ENCODE data around the gene UPF2. TPM values are rescaled to one million over a fixed set of nuclear protein-coding genes. Genes with fewer than 3 reads are reported as not detected.

Gene UPF2
- total RNA-seq, 1 donor from 2014 or later: 13.0 TPM

- H3K9me3 ChIP-seq (ENCODE audit: control insufficient read depth in 3 of 3, low read length in 3 of 3): no peaks in the 10 kb centered on the region
- no peak overlapping the region for H3K9ac ChIP-seq (ENCODE audit: low read depth in 1 of 3, low read length in 3 of 3)
- peaks cover 0 to 4% (median 3%) of the 10 kb centered on the region in 3 donors for H3K4me1 ChIP-seq (ENCODE audit: control insufficient read depth in 3 of 3, insufficient read depth in 3 of 3, low read length in 3 of 3)
- no peaks in the 10 kb centered on the region for H3K36me3 ChIP-seq (ENCODE audit: control insufficient read depth in 3 of 3, insufficient read depth in 3 of 3, low read length in 3 of 3)
- H3K27ac ChIP-seq (ENCODE audit: low read depth, low read length): no peak overlapping the region
- H3K4me3 ChIP-seq (ENCODE audit: low read length in 3 of 3): no peak overlapping the region
- H3K27me3 ChIP-seq (ENCODE audit: control insufficient read depth in 3 of 3, insufficient read depth in 3 of 3, low read length in 3 of 3): peaks cover 0 to 8% (median 5%) of the 10 kb centered on the region in 3 donors
These were observed 141.6 kb downstream of the UPF2 start for GRCh38 chr10:11901036-11901301.

GRCh38 chr10:11899067-11899876 is 143.3 kb downstream of the UPF2 start:
- peaks cover 0 to 4% (median 3%) of the 10 kb centered on the region in 3 donors for H3K4me1 ChIP-seq (ENCODE audit: control insufficient read depth in 3 of 3, insufficient read depth in 3 of 3, low read length in 3 of 3)
- no peak overlapping the region for H3K4me3 ChIP-seq (ENCODE audit: low read length in 3 of 3)
- H3K27ac ChIP-seq (ENCODE audit: low read depth, low read length): no peak overlapping the region
- no peaks in the 10 kb centered on the region for H3K36me3 ChIP-seq (ENCODE audit: control insufficient read depth in 3 of 3, insufficient read depth in 3 of 3, low read length in 3 of 3)
- H3K9ac ChIP-seq (ENCODE audit: low read depth in 1 of 3, low read length in 3 of 3): no peak overlapping the region
- H3K27me3 ChIP-seq (ENCODE audit: control insufficient read depth in 3 of 3, insufficient read depth in 3 of 3, low read length in 3 of 3): peaks cover 0 to 8% (median 5%) of the 10 kb centered on the region in 3 donors
- H3K9me3 ChIP-seq (ENCODE audit: control insufficient read depth in 3 of 3, low read length in 3 of 3): no peaks in the 10 kb centered on the region

GRCh38 chr10:11898372-11899066 is 144.1 kb downstream of the UPF2 start:
- Histone ChIP-seq H3K27ac (ENCODE audit: low read depth, low read length) (no peak overlapping the region), H3K4me1 (ENCODE audit: control insufficient read depth in 3 of 3, insufficient read depth in 3 of 3, low read length in 3 of 3) (peaks cover 0 to 4% (median 3%) of the 10 kb centered on the region in 3 donors), H3K4me3 (ENCODE audit: low read length in 3 of 3) (no peak overlapping the region), H3K36me3 (ENCODE audit: control insufficient read depth in 3 of 3, insufficient read depth in 3 of 3, low read length in 3 of 3) (no peaks in the 10 kb centered on the region), H3K9ac (ENCODE audit: low read depth in 1 of 3, low read length in 3 of 3) (no peak overlapping the region), H3K27me3 (ENCODE audit: control insufficient read depth in 3 of 3, insufficient read depth in 3 of 3, low read length in 3 of 3) (peaks cover 0 to 8% (median 5%) of the 10 kb centered on the region in 3 donors), H3K9me3 (ENCODE audit: control insufficient read depth in 3 of 3, low read length in 3 of 3) (no peaks in the 10 kb centered on the region)

GRCh38 chr10:11898033-11898371 is 144.6 kb downstream of the UPF2 start:
- Histone ChIP-seq H3K4me1 (ENCODE audit: control insufficient read depth in 3 of 3, insufficient read depth in 3 of 3, low read length in 3 of 3) (peaks cover 0 to 4% (median 3%) of the 10 kb centered on the region in 3 donors), H3K9me3 (ENCODE audit: control insufficient read depth in 3 of 3, low read length in 3 of 3) (no peaks in the 10 kb centered on the region), H3K4me3 (ENCODE audit: low read length in 3 of 3) (no peak overlapping the region), H3K27ac (ENCODE audit: low read depth, low read length) (no peak overlapping the region), H3K36me3 (ENCODE audit: control insufficient read depth in 3 of 3, insufficient read depth in 3 of 3, low read length in 3 of 3) (no peaks in the 10 kb centered on the region), H3K9ac (ENCODE audit: low read depth in 1 of 3, low read length in 3 of 3) (no peak overlapping the region), H3K27me3 (ENCODE audit: control insufficient read depth in 3 of 3, insufficient read depth in 3 of 3, low read length in 3 of 3) (peaks cover 0 to 8% (median 5%) of the 10 kb centered on the region in 3 donors)

GRCh38 chr10:11896549-11897200 is 145.9 kb downstream of the UPF2 start:
- Histone ChIP-seq H3K27ac (ENCODE audit: low read depth, low read length) (no peak overlapping the region), H3K36me3 (ENCODE audit: control insufficient read depth in 3 of 3, insufficient read depth in 3 of 3, low read length in 3 of 3) (no peaks in the 10 kb centered on the region), H3K9ac (ENCODE audit: low read depth in 1 of 3, low read length in 3 of 3) (no peak overlapping the region), H3K9me3 (ENCODE audit: control insufficient read depth in 3 of 3, low read length in 3 of 3) (no peaks in the 10 kb centered on the region), H3K4me3 (ENCODE audit: low read length in 3 of 3) (no peak overlapping the region), H3K4me1 (ENCODE audit: control insufficient read depth in 3 of 3, insufficient read depth in 3 of 3, low read length in 3 of 3) (peaks cover 0 to 4% (median 3%) of the 10 kb centered on the region in 3 donors), H3K27me3 (ENCODE audit: control insufficient read depth in 3 of 3, insufficient read depth in 3 of 3, low read length in 3 of 3) (peaks cover 0 to 8% (median 5%) of the 10 kb centered on the region in 3 donors)

GRCh38 chr10:11895598-11895997 is 147.0 kb downstream of the UPF2 start:
- Histone ChIP-seq H3K9me3 (ENCODE audit: control insufficient read depth in 3 of 3, low read length in 3 of 3) (no peaks in the 10 kb centered on the region), H3K9ac (ENCODE audit: low read depth in 1 of 3, low read length in 3 of 3) (no peak overlapping the region), H3K4me1 (ENCODE audit: control insufficient read depth in 3 of 3, insufficient read depth in 3 of 3, low read length in 3 of 3) (peaks cover 0 to 4% (median 3%) of the 10 kb centered on the region in 3 donors), H3K36me3 (ENCODE audit: control insufficient read depth in 3 of 3, insufficient read depth in 3 of 3, low read length in 3 of 3) (no peaks in the 10 kb centered on the region), H3K27ac (ENCODE audit: low read depth, low read length) (no peak overlapping the region), H3K4me3 (ENCODE audit: low read length in 3 of 3) (no peak overlapping the region), H3K27me3 (ENCODE audit: control insufficient read depth in 3 of 3, insufficient read depth in 3 of 3, low read length in 3 of 3) (peaks cover 0 to 5% (median 2%) of the 10 kb centered on the region in 3 donors)

GRCh38 chr10:11895108-11895466 is 147.5 kb downstream of the UPF2 start:
- Histone ChIP-seq H3K4me1 (ENCODE audit: control insufficient read depth in 3 of 3, insufficient read depth in 3 of 3, low read length in 3 of 3) (peaks cover 0 to 4% (median 3%) of the 10 kb centered on the region in 3 donors), H3K27ac (ENCODE audit: low read depth, low read length) (no peak overlapping the region), H3K9me3 (ENCODE audit: control insufficient read depth in 3 of 3, low read length in 3 of 3) (no peaks in the 10 kb centered on the region), H3K9ac (ENCODE audit: low read depth in 1 of 3, low read length in 3 of 3) (no peak overlapping the region), H3K4me3 (ENCODE audit: low read length in 3 of 3) (no peak overlapping the region), H3K36me3 (ENCODE audit: control insufficient read depth in 3 of 3, insufficient read depth in 3 of 3, low read length in 3 of 3) (no peaks in the 10 kb centered on the region), H3K27me3 (ENCODE audit: control insufficient read depth in 3 of 3, insufficient read depth in 3 of 3, low read length in 3 of 3) (peaks cover 0 to 5% (median under 1%) of the 10 kb centered on the region in 3 donors)

GRCh38 chr10:11894381-11895107 is 148.1 kb downstream of the UPF2 start:
- no peak overlapping the region for H3K4me3 ChIP-seq (ENCODE audit: low read length in 3 of 3)
- peaks cover 0 to 4% (median 3%) of the 10 kb centered on the region in 3 donors for H3K4me1 ChIP-seq (ENCODE audit: control insufficient read depth in 3 of 3, insufficient read depth in 3 of 3, low read length in 3 of 3)
- no peak overlapping the region for H3K27ac ChIP-seq (ENCODE audit: low read depth, low read length)
- H3K9ac ChIP-seq (ENCODE audit: low read depth in 1 of 3, low read length in 3 of 3): no peak overlapping the region
- peaks cover 0 to 5% (median 0%) of the 10 kb centered on the region in 3 donors for H3K27me3 ChIP-seq (ENCODE audit: control insufficient read depth in 3 of 3, insufficient read depth in 3 of 3, low read length in 3 of 3)
- no peaks in the 10 kb centered on the region for H3K9me3 ChIP-seq (ENCODE audit: control insufficient read depth in 3 of 3, low read length in 3 of 3)
- H3K36me3 ChIP-seq (ENCODE audit: control insufficient read depth in 3 of 3, insufficient read depth in 3 of 3, low read length in 3 of 3): no peaks in the 10 kb centered on the region

GRCh38 chr10:11893749-11894278 is 148.8 kb downstream of the UPF2 start:
- Histone ChIP-seq H3K36me3 (ENCODE audit: control insufficient read depth in 3 of 3, insufficient read depth in 3 of 3, low read length in 3 of 3) (no peaks in the 10 kb centered on the region), H3K4me1 (ENCODE audit: control insufficient read depth in 3 of 3, insufficient read depth in 3 of 3, low read length in 3 of 3) (peaks cover 0 to 4% (median 3%) of the 10 kb centered on the region in 3 donors), H3K27ac (ENCODE audit: low read depth, low read length) (no peak overlapping the region), H3K9ac (ENCODE audit: low read depth in 1 of 3, low read length in 3 of 3) (no peak overlapping the region), H3K9me3 (ENCODE audit: control insufficient read depth in 3 of 3, low read length in 3 of 3) (no peaks in the 10 kb centered on the region), H3K4me3 (ENCODE audit: low read length in 3 of 3) (no peak overlapping the region), H3K27me3 (ENCODE audit: control insufficient read depth in 3 of 3, insufficient read depth in 3 of 3, low read length in 3 of 3) (no peaks in the 10 kb centered on the region)

All from skeletal muscle tissue (tissue), 4 donors.